Loucy (cell line): ENCODE data around the gene KLHDC10.
"Not testable (repeated sequence)": the region's sequence is repeated elsewhere in the genome, so short reads cannot be mapped to it uniquely, and the experiment has no call there.

ENCODE experiments used
- H2AFZ ChIP-seq: fragments of 200-600 bp; sonication (generic); 2 replicates; pipeline ENCODE4 v1.6.0; 2016; ENCODE audit warnings: antibody characterized with exemption, mild to moderate bottlenecking, low read length, moderate library complexity
- H3F3A ChIP-seq: fragments of 200-600 bp; 2 replicates; pipeline ENCODE4 v1.6.0; 2016; ENCODE audit warnings: antibody characterized with exemption, low read depth, mild to moderate bottlenecking
- H3K27me3 ChIP-seq: fragments of 200-600 bp; sonication (generic); 2 replicates; pipeline ENCODE4 v1.6.1; 2014; ENCODE audit warnings: low read length, mild to moderate bottlenecking; ENCODE audit not compliant: insufficient read depth, poor library complexity, severe bottlenecking
- H3K36me3 ChIP-seq: fragments of 200-600 bp; sonication (generic); 2 replicates; pipeline ENCODE4 v1.6.1; 2016; ENCODE audit warnings: low read length; ENCODE audit not compliant: insufficient read depth
- H3K4me1 ChIP-seq: fragments of 200-600 bp; sonication (generic); 2 replicates; pipeline ENCODE4 v1.5.1; 2014; ENCODE audit warnings: low read length, mild to moderate bottlenecking; ENCODE audit not compliant: insufficient read depth, poor library complexity, severe bottlenecking
- H3K4me2 ChIP-seq: fragments of 200-600 bp; sonication (generic); 2 replicates; pipeline ENCODE4 v1.6.0; 2014; ENCODE audit warnings: antibody characterized with exemption, low read length, low read depth, mild to moderate bottlenecking; ENCODE audit not compliant: poor library complexity, severe bottlenecking
- H3K4me3 ChIP-seq: fragments of 200-600 bp; sonication (generic); 2 replicates; pipeline ENCODE4 v1.5.1; 2014; ENCODE audit warnings: low read length, mild to moderate bottlenecking, mixed read lengths; ENCODE audit not compliant: poor library complexity, severe bottlenecking
- H3K79me2 ChIP-seq: fragments of 200-600 bp; sonication (generic); 2 replicates; pipeline ENCODE4 v1.6.1; 2014; ENCODE audit warnings: low read length; ENCODE audit not compliant: insufficient read depth
- H3K9ac ChIP-seq: fragments of 200-600 bp; sonication (generic); 2 replicates; pipeline ENCODE4 v1.6.0; 2014; ENCODE audit warnings: mild to moderate bottlenecking, low read depth, low read length, moderate library complexity; ENCODE audit not compliant: poor library complexity, severe bottlenecking
- H3K9me2 ChIP-seq: fragments of 200-600 bp; sonication (generic); replicated peaks from 2 replicates; pipeline ENCODE4 v1.6.1; 2016; ENCODE audit warnings: low read depth, low read length, mixed read lengths
- H3K9me3 ChIP-seq: fragments of 200-600 bp; sonication (generic); 2 replicates; pipeline ENCODE4 v1.6.1; 2014; ENCODE audit warnings: mild to moderate bottlenecking, antibody characterized with exemption, low read length, low read depth; ENCODE audit not compliant: insufficient read depth
- H4K20me1 ChIP-seq: fragments of 200-600 bp; sonication (generic); 2 replicates; pipeline ENCODE4 v1.6.0; 2014; ENCODE audit warnings: antibody characterized with exemption, low read length, mild to moderate bottlenecking; ENCODE audit not compliant: insufficient read depth, poor library complexity, severe bottlenecking
- CTCF ChIP-seq: fragments of 200-600 bp; sonication (generic); conservative IDR thresholded peaks from 2 replicates; pipeline ENCODE4 v1.5.1; 2014; ENCODE audit warnings: mild to moderate bottlenecking, antibody characterized with exemption, low read length
- EZH2phosphoT487 ChIP-seq: fragments of 200-600 bp; IDR thresholded peaks from 2 replicates; pipeline ENCODE4 v1.6.1; 2018; ENCODE audit warnings: antibody characterized with exemption, mild to moderate bottlenecking, moderate library complexity, borderline replicate concordance

KLHDC10 gene

GRCh38 chr7:130048906-130049305 lies 21.4 kb upstream of the KLHDC10 start:
- Histone ChIP-seq H3K9me3 (no peaks in the 10 kb centered on the region), H3K36me3 (peaks cover 5% of the 10 kb centered on the region; the same call in 1 of the 2 replicates)

GRCh38 chr7:130052250-130052649 lies 18.1 kb upstream of the KLHDC10 start:
- Histone ChIP-seq H3K4me1 (peaks cover 13% of the 10 kb centered on the region), H3K27me3 (peaks cover 18% of the 10 kb centered on the region), H3K79me2 (peaks cover 27% of the 10 kb centered on the region)
- not testable (repeated sequence) for H4K20me1 ChIP-seq, H3K9me3 ChIP-seq, H3F3A ChIP-seq, H3K9ac ChIP-seq, H3K36me3 ChIP-seq, H2AFZ ChIP-seq, H3K4me2 ChIP-seq, H3K4me3 ChIP-seq, H3K9me2 ChIP-seq

More at GRCh38 chr7:130048906-130049305, 21.4 kb upstream of the KLHDC10 start:
- TF ChIP-seq EZH2phosphoT487: no peak
- no peak for TF ChIP-seq CTCF
- Histone ChIP-seq H3K4me1 (peaks cover 13% of the 10 kb centered on the region), H3K27me3 (peaks cover 13% of the 10 kb centered on the region), H2AFZ (no peak overlapping the region), H3K79me2 (peaks cover 27% of the 10 kb centered on the region), H3K9ac (no peak overlapping the region), H3K9me2 (no peaks in the 10 kb centered on the region), H3F3A (no peaks in the 10 kb centered on the region), H3K4me3 (no peak overlapping the region), H4K20me1 (no peaks in the 10 kb centered on the region), H3K4me2 (peak overlapping the region; percentile 98)

GRCh38 chr7:130055198-130055597 lies 15.1 kb upstream of the KLHDC10 start:
- H3K9me3 ChIP-seq, H3K4me2 ChIP-seq, H3F3A ChIP-seq, H3K79me2 ChIP-seq, H2AFZ ChIP-seq, H3K4me3 ChIP-seq, H3K9me2 ChIP-seq, H3K36me3 ChIP-seq, H3K9ac ChIP-seq, H4K20me1 ChIP-seq: not testable (repeated sequence)
- Histone ChIP-seq H3K4me1 (peaks cover 15% of the 10 kb centered on the region), H3K27me3 (peaks cover 18% of the 10 kb centered on the region)

- no peaks in the 10 kb centered on the region for H3K79me2 ChIP-seq
- H3K9ac ChIP-seq: no peak overlapping the region
These were observed 8.1 kb upstream of the KLHDC10 start for GRCh38 chr7:130062246-130062645.

More at GRCh38 chr7:130062246-130062645, 8.1 kb upstream of the KLHDC10 start:
- no peaks in the 10 kb centered on the region for H3K36me3 ChIP-seq
- H3K27me3 ChIP-seq: no peaks in the 10 kb centered on the region
- no peaks in the 10 kb centered on the region for H3K9me2 ChIP-seq
- H3K9me3 ChIP-seq: no peaks in the 10 kb centered on the region
- H3K4me2 ChIP-seq: no peak overlapping the region
- TF ChIP-seq EZH2phosphoT487 (no peak), CTCF (no peak)
- peaks cover 7% of the 10 kb centered on the region for H3K4me1 ChIP-seq
- no peaks in the 10 kb centered on the region for H4K20me1 ChIP-seq
- H3K4me3 ChIP-seq: no peak overlapping the region
- H2AFZ ChIP-seq: no peak overlapping the region
- H3F3A ChIP-seq: no peaks in the 10 kb centered on the region
